ENCODE measurements around the gene EEF1G. TPM values are rescaled to one million over a fixed set of nuclear protein-coding genes. Genes with fewer than 3 reads are reported as not detected.
"Not testable (repeated sequence)": the region's sequence is repeated elsewhere in the genome, so short reads cannot be mapped to it uniquely, and the experiment has no call there.

The EEF1G gene
- total RNA-seq, 1 donor from 2014 or later: 1,298 TPM

DNA sequence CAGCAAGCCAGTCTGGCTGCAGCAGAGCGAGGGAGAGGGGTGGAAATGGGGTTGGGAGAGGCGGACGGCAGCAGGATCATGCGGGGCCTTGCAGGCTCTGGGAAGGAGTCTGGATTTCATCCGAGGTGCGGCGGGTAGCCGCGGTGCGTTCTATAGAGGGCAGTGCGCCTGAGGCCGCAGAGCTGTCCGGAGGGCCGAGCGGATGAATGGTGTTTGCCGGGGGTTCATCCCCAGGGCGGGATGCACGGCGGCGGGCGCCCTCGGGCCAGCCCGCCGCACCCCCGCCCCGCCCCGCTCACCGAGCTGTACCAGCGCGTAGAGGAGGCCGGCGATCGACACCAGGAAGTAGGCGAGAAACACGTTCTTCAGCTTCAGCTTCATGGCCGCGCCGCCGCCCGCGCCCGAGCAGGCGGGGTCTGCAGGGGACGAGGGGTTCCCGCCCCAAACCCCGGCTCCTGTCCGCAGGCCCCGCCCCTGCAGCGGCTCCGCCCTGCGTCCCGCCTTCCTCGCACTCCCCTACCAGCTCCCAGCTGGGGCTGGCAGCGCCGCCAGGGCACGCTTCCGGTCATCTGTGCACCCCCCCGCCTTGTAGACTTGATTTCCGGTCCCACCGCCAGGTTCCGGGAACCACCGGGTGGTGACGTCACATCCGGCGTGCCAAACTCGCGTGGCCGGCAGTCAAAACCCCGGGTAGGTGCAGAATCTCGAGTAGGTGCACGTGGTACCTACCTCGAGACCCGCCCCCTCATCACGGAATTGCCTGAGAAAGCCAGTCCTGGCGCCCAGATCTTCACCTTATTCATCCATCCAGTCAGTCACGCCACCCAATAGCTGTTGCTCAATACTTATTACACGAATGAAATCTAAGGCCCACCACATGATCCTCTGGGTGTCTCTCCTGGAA lies 48.1 kb upstream of the EEF1G start, which contains the start of gene B3GAT3:
Gene B3GAT3 (minus strand): TSS at position 420 of the 904 bp plus-strand sequence. CDS start 39 bp downstream, at position 381.
- peaks cover 8% of the 10 kb centered on the region for H3K4me1 Mint-ChIP-seq (ENCODE audit: low read depth, unreplicated experiment)
- Histone ChIP-seq H3K4me1 (ENCODE audit: insufficient read depth, low read length) (peaks cover 12% of the 10 kb centered on the region), H3K27me3 (ENCODE audit: insufficient read depth, low read length) (no peaks in the 10 kb centered on the region), H3K36me3 (ENCODE audit: insufficient read depth, low read length) (peaks cover 18% of the 10 kb centered on the region), H3K79me2 (ENCODE audit: insufficient read depth, low read length) (peaks cover 14% of the 10 kb centered on the region), H3K4me3 (ENCODE audit: insufficient read depth, low read depth, low read length) (peak within 1 kb of the TSS; percentile 82), H3K9me3 (ENCODE audit: insufficient read depth, low read depth, low read length) (no peaks in the 10 kb centered on the region), H3K27ac (ENCODE audit: low read depth, low read length) (peak within 1 kb of the TSS; percentile 44), H2AFZ (ENCODE audit: low read depth, low read length) (peak within 1 kb of the TSS; percentile 44), H4K20me1 (ENCODE audit: insufficient read depth, low read length) (no peaks in the 10 kb centered on the region), H3K9ac (ENCODE audit: low read length) (peak within 1 kb of the TSS; percentile 89), H3K4me2 (ENCODE audit: low read length) (peak within 1 kb of the TSS; percentile 93)
- no peak for TF ChIP-seq EZH2 (IDR thresholded peaks at IDR 0.05; ENCODE audit: insufficient read depth, low read length)
- TF ChIP-seq, protein P1, sequence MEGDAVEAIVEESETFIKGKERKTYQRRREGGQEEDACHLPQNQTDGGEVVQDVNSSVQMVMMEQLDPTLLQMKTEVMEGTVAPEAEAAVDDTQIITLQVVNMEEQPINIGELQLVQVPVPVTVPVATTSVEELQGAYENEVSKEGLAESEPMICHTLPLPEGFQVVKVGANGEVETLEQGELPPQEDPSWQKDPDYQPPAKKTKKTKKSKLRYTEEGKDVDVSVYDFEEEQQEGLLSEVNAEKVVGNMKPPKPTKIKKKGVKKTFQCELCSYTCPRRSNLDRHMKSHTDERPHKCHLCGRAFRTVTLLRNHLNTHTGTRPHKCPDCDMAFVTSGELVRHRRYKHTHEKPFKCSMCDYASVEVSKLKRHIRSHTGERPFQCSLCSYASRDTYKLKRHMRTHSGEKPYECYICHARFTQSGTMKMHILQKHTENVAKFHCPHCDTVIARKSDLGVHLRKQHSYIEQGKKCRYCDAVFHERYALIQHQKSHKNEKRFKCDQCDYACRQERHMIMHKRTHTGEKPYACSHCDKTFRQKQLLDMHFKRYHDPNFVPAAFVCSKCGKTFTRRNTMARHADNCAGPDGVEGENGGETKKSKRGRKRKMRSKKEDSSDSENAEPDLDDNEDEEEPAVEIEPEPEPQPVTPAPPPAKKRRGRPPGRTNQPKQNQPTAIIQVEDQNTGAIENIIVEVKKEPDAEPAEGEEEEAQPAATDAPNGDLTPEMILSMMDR (IDR thresholded peaks at IDR 0.05; ENCODE audit: insufficient read depth, low read depth, low read length): no peak
- no peaks in the 10 kb centered on the region for H3K27me3 Mint-ChIP-seq (ENCODE audit: low read depth, unreplicated experiment)
- H3K36me3 Mint-ChIP-seq (ENCODE audit: low read depth, unreplicated experiment): peaks cover 6% of the 10 kb centered on the region
- H3K9me3 Mint-ChIP-seq (ENCODE audit: unreplicated experiment): no peaks in the 10 kb centered on the region
- DNase-seq (ENCODE audit: low read depth): peak; percentile 97
- peak within 1 kb of the TSS; percentile 96 for H3K27ac Mint-ChIP-seq (ENCODE audit: unreplicated experiment)
- no peak for FAIRE-seq
- H3K4me3 Mint-ChIP-seq (ENCODE audit: unreplicated experiment): peak within 1 kb of the TSS; percentile 93

DNA sequence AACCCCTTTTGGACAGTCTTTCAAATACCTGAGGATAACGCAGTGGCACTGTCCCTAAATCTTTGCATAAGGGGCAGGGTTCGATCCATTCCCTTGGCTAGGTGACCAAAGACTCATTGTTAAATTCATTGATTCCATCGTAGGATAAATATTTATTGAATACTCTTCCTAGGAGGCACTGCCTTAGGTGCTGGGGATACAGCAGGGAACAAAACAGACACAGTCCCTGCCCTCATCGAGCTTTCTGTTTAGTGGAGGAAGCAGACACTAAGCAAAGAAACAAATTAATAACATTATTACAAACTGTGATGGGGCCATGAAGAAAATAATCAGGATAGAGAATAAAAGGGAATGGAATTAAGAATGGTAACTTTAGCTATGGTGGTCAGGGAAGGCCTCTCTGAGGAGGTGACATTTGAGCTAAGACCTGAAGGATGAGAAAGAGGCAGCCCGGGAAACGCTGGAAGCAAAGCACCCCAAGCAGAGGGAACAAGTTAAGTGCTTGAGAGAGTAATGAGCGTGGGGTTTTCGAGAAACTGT lies 47.4 kb upstream of the EEF1G start:
- H3K4me1 Mint-ChIP-seq (ENCODE audit: low read depth, unreplicated experiment): peaks cover 8% of the 10 kb centered on the region
- Histone ChIP-seq H3K27me3 (ENCODE audit: insufficient read depth, low read length) (no peaks in the 10 kb centered on the region), H3K27ac (ENCODE audit: low read depth, low read length) (peak overlapping the region; percentile 44), H3K4me2 (ENCODE audit: low read length) (peak overlapping the region; percentile 93), H4K20me1 (ENCODE audit: insufficient read depth, low read length) (no peaks in the 10 kb centered on the region), H3K36me3 (ENCODE audit: insufficient read depth, low read length) (peaks cover 12% of the 10 kb centered on the region), H3K4me3 (ENCODE audit: insufficient read depth, low read depth, low read length) (peak overlapping the region; percentile 82), H3K79me2 (ENCODE audit: insufficient read depth, low read length) (peaks cover 14% of the 10 kb centered on the region), H3K4me1 (ENCODE audit: insufficient read depth, low read length) (peaks cover 12% of the 10 kb centered on the region), H3K9ac (ENCODE audit: low read length) (peak overlapping the region; percentile 89), H2AFZ (ENCODE audit: low read depth, low read length) (peak overlapping the region; percentile 34), H3K9me3 (ENCODE audit: insufficient read depth, low read depth, low read length) (no peaks in the 10 kb centered on the region)
- no peak for TF ChIP-seq EZH2 (IDR thresholded peaks at IDR 0.05; ENCODE audit: insufficient read depth, low read length)
- H3K27me3 Mint-ChIP-seq (ENCODE audit: low read depth, unreplicated experiment): no peaks in the 10 kb centered on the region
- DNase-seq (ENCODE audit: low read depth): no peak
- H3K36me3 Mint-ChIP-seq (ENCODE audit: low read depth, unreplicated experiment): peaks cover 4% of the 10 kb centered on the region
- H3K4me3 Mint-ChIP-seq (ENCODE audit: unreplicated experiment): peak overlapping the region; percentile 93
- FAIRE-seq: no peak
- H3K27ac Mint-ChIP-seq (ENCODE audit: unreplicated experiment): peak overlapping the region; percentile 96
- no peaks in the 10 kb centered on the region for H3K9me3 Mint-ChIP-seq (ENCODE audit: unreplicated experiment)

DNA sequence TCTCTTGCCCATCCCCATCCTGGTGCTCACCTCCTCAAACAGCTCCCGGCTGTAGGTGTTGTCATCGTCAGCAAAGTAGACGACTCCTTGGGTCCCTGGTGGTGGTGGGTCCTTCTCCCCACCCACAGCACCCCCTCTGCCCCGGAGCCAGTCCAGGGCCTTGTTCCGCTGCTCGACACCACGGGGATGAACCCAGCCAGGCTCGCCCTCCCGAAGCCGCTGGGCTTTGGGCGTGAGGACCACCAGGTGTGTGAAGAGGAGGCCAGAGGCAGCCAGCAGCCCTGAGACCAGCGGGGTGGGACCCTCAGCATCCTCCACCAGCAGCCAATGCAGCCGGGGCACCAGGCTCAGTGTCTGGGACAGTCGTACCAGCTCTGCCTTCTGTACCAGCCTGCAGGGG lies 43.3 kb upstream of the EEF1G start:
- H3K4me3 Mint-ChIP-seq (ENCODE audit: unreplicated experiment); H3K4me1 Mint-ChIP-seq (ENCODE audit: low read depth, unreplicated experiment): not testable (repeated sequence)
- peaks cover 12% of the 10 kb centered on the region for H3K4me1 ChIP-seq (ENCODE audit: insufficient read depth, low read length)

More for the DNA sequence above, 43.3 kb upstream of the EEF1G start:
- not testable (repeated sequence) for H2AFZ ChIP-seq (ENCODE audit: low read depth, low read length); H3K27me3 ChIP-seq (ENCODE audit: insufficient read depth, low read length); FAIRE-seq; H3K27me3 Mint-ChIP-seq (ENCODE audit: low read depth, unreplicated experiment); H3K36me3 ChIP-seq (ENCODE audit: insufficient read depth, low read length); DNase-seq (ENCODE audit: low read depth); H3K27ac Mint-ChIP-seq (ENCODE audit: unreplicated experiment); H3K9ac ChIP-seq (ENCODE audit: low read length); H3K27ac ChIP-seq (ENCODE audit: low read depth, low read length); H3K9me3 Mint-ChIP-seq (ENCODE audit: unreplicated experiment); H3K36me3 Mint-ChIP-seq (ENCODE audit: low read depth, unreplicated experiment); H3K9me3 ChIP-seq (ENCODE audit: insufficient read depth, low read depth, low read length); H4K20me1 ChIP-seq (ENCODE audit: insufficient read depth, low read length); H3K4me2 ChIP-seq (ENCODE audit: low read length); H3K4me3 ChIP-seq (ENCODE audit: insufficient read depth, low read depth, low read length)
- H3K79me2 ChIP-seq (ENCODE audit: insufficient read depth, low read length): peaks cover 14% of the 10 kb centered on the region
